ENCODE results near the gene MYO1F.

- TF ChIP-seq CTCF (IDR thresholded peaks at IDR 0.05; ENCODE audit: borderline replicate concordance, extremely low read depth, low read length, poor library complexity, severe bottlenecking) = no peak
- TF ChIP-seq EZH2 (IDR thresholded peaks at IDR 0.05; ENCODE audit: borderline replicate concordance, low read depth, low read length, severe bottlenecking) = no peak
Measured at GRCh38 chr19:8473648-8474476, 103.4 kb downstream of the MYO1F start.

Data from DND-41 (cell line).